HG03095 (cell line): Measurements from ENCODE around the gene SLC22A3.

Source experiments
- ATAC-seq: cut with Tn5 transposase; IDR thresholded peaks from one replicate; pipeline ENCODE4 v1.9.1; 2021; ENCODE audit warnings: moderate library complexity; ENCODE audit not compliant: unreplicated experiment

SLC22A3 gene

GRCh38 chr6:160408528-160408927, 60.4 kb downstream of the SLC22A3 start:
- no peak for ATAC-seq

GRCh38 chr6:160412993-160413392, 64.8 kb downstream of the SLC22A3 start:
- ATAC-seq = no peak

GRCh38 chr6:160417146-160417545, 69.0 kb downstream of the SLC22A3 start:
- ATAC-seq = no peak

GRCh38 chr6:160417550-160417949, 69.4 kb downstream of the SLC22A3 start:
- no peak for ATAC-seq

- no peak for ATAC-seq
Observed at GRCh38 chr6:160418370-160418769, 70.2 kb downstream of the SLC22A3 start.

- ATAC-seq = no peak
Observed at GRCh38 chr6:160419488-160419887, 71.3 kb downstream of the SLC22A3 start.

GRCh38 chr6:160420253-160420968, 72.2 kb downstream of the SLC22A3 start:
- ATAC-seq = no peak

GRCh38 chr6:160420969-160421556, 72.9 kb downstream of the SLC22A3 start:
- ATAC-seq = no peak

- no peak for ATAC-seq
Observed at GRCh38 chr6:160421854-160422253, 73.7 kb downstream of the SLC22A3 start.

GRCh38 chr6:160424256-160424655, 76.1 kb downstream of the SLC22A3 start:
- ATAC-seq = no peak

- ATAC-seq = no peak
Observed at GRCh38 chr6:160426136-160426535, 78.0 kb downstream of the SLC22A3 start.

- ATAC-seq = no peak
Observed at GRCh38 chr6:160427312-160428068, 79.3 kb downstream of the SLC22A3 start.

GRCh38 chr6:160428069-160428430, 79.9 kb downstream of the SLC22A3 start:
- no peak for ATAC-seq

GRCh38 chr6:160428818-160429619, 80.8 kb downstream of the SLC22A3 start:
- ATAC-seq = no peak

GRCh38 chr6:160429620-160429895, 81.4 kb downstream of the SLC22A3 start:
- no peak for ATAC-seq

GRCh38 chr6:160430203-160430602, 82.0 kb downstream of the SLC22A3 start:
- ATAC-seq = no peak

GRCh38 chr6:160430751-160431150, 82.6 kb downstream of the SLC22A3 start:
- no peak for ATAC-seq

- ATAC-seq = no peak
Observed at GRCh38 chr6:160431226-160431625, 83.0 kb downstream of the SLC22A3 start.

GRCh38 chr6:160431791-160432404, 83.7 kb downstream of the SLC22A3 start:
- no peak for ATAC-seq

- no peak for ATAC-seq
Observed at GRCh38 chr6:160435935-160436334, 87.8 kb downstream of the SLC22A3 start.

- no peak for ATAC-seq
Observed at GRCh38 chr6:160437154-160437553, 89.0 kb downstream of the SLC22A3 start.
